Raji (cell line): ENCODE data around the gene ZRANB1.

ENCODE experiments used
- POLR2A ChIP-seq: IDR thresholded peaks from 2 replicates; pipeline ENCODE4 v1.6.1; 2011; ENCODE audit warnings: low read depth, low read length, control low read depth; ENCODE audit not compliant: insufficient read depth

ZRANB1 gene

GRCh38 chr10:124944982-124945381 lies 3.1 kb downstream of the ZRANB1 start:
- TF ChIP-seq POLR2A, result no peak

- no peak for TF ChIP-seq POLR2A
Observed at GRCh38 chr10:124946945-124947344, 5.0 kb downstream of the ZRANB1 start.

- no peak for TF ChIP-seq POLR2A
Observed at GRCh38 chr10:124949543-124949942, 7.6 kb downstream of the ZRANB1 start.

GRCh38 chr10:124952123-124952522 lies 10.2 kb downstream of the ZRANB1 start:
- no peak for TF ChIP-seq POLR2A

GRCh38 chr10:124953421-124953820 lies 11.5 kb downstream of the ZRANB1 start:
- TF ChIP-seq POLR2A, result no peak

GRCh38 chr10:124955243-124955642 lies 13.3 kb downstream of the ZRANB1 start:
- no peak for TF ChIP-seq POLR2A

- TF ChIP-seq POLR2A, result no peak
Observed at GRCh38 chr10:124955868-124956267, 13.9 kb downstream of the ZRANB1 start.

- TF ChIP-seq POLR2A, result no peak
Observed at GRCh38 chr10:124956764-124957163, 14.8 kb downstream of the ZRANB1 start.

GRCh38 chr10:124957404-124957947 lies 15.6 kb downstream of the ZRANB1 start:
- no peak for TF ChIP-seq POLR2A

GRCh38 chr10:124959564-124959963 lies 17.6 kb downstream of the ZRANB1 start:
- TF ChIP-seq POLR2A, result no peak

GRCh38 chr10:124961248-124961570 lies 19.3 kb downstream of the ZRANB1 start:
- TF ChIP-seq POLR2A, result no peak

- TF ChIP-seq POLR2A, result no peak
Observed at GRCh38 chr10:124962421-124962820, 20.5 kb downstream of the ZRANB1 start.

GRCh38 chr10:124963866-124964720 lies 22.2 kb downstream of the ZRANB1 start:
- TF ChIP-seq POLR2A, result no peak

GRCh38 chr10:124966008-124966407 lies 24.1 kb downstream of the ZRANB1 start:
- TF ChIP-seq POLR2A, result no peak

GRCh38 chr10:124967255-124967654 lies 25.3 kb downstream of the ZRANB1 start:
- TF ChIP-seq POLR2A, result no peak

GRCh38 chr10:124971276-124971675 lies 29.4 kb downstream of the ZRANB1 start:
- TF ChIP-seq POLR2A, result no peak

- no peak for TF ChIP-seq POLR2A
Observed at GRCh38 chr10:124972637-124973036, 30.7 kb downstream of the ZRANB1 start.

- TF ChIP-seq POLR2A, result no peak
Observed at GRCh38 chr10:124974131-124974530, 32.2 kb downstream of the ZRANB1 start.
